Sigmoid colon (tissue), 7 donors: ENCODE data around the gene SUCLA2. TPM values are rescaled to one million over a fixed set of nuclear protein-coding genes. Genes with fewer than 3 reads are reported as not detected.

Experiments
- DNase-seq: peaks from one replicate; pipeline ENCODE4 v3.0.0-alpha.2; 2019
- H3K27ac ChIP-seq, 4 donors: fragments of 200-600 bp; sonication (generic); one replicate each; pipeline ENCODE4 v1.5.1; 2016 to 2019; ENCODE audit warnings: mild to moderate bottlenecking in 1 of 4
- H3K27me3 ChIP-seq, 3 donors: fragments of 200-600 bp; sonication (generic); one replicate each; pipeline ENCODE4 v1.5.1; 2019; ENCODE audit warnings: mild to moderate bottlenecking in 1 of 3
- H3K36me3 ChIP-seq, 4 donors: fragments of 200-600 bp; sonication (generic); one replicate each; pipeline ENCODE4 v1.5.1; 2016 to 2019
- H3K4me1 ChIP-seq, 4 donors: fragments of 200-600 bp; sonication (generic); one replicate each; pipeline ENCODE4 v1.5.1; 2017 to 2019
- H3K4me3 ChIP-seq, 4 donors: fragments of 200-600 bp; sonication (generic); one replicate each; pipeline ENCODE4 v1.5.1; 2017 to 2019; ENCODE audit warnings: mild to moderate bottlenecking in 2 of 4, moderate library complexity in 1 of 4
- H3K9me3 ChIP-seq, 4 donors: fragments of 200-600 bp in 3 of 4; sonication (generic) in 3 of 4; one replicate each; pipeline versions ENCODE4 v1.5.1 to v1.6.1; 2013 to 2019
- EP300 ChIP-seq, 4 donors: sonication (generic); formaldehyde crosslinking; IDR thresholded peaks; one replicate each; pipeline ENCODE4 v1.6.1; 2017; ENCODE audit warnings: antibody characterized with exemption in 4 of 4
- POLR2A ChIP-seq, 2 donors: fragments of 450-650 bp; IDR thresholded peaks; one replicate each; pipeline ENCODE4 v1.6.1; 2016; ENCODE audit warnings: antibody characterized with exemption in 2 of 2, mild to moderate bottlenecking in 2 of 2, moderate library complexity in 2 of 2
- POLR2AphosphoS5 ChIP-seq, 4 donors: sonication (generic); formaldehyde crosslinking; IDR thresholded peaks; one replicate each; pipeline ENCODE4 v1.6.1; 2017; ENCODE audit warnings: antibody characterized with exemption in 4 of 4
- WGBS, 2 donors: extraction: QIAGEN DNeasy Blood & Tissue Kit; methylation state at CpG; one replicate each; pipeline ENCODE4 v1.1.7; 2013; 5-methylcytosine and 5-hydroxymethylcytosine counted together
- intact Hi-C: fragments of 100-400 bp; cut with DNase I; formaldehyde crosslinking; loops from one replicate; pipeline ENCODE4 v1.15.1; 2023
- polyA plus RNA-seq, 3 donors: library from polyadenylated mRNA; stranded (reverse); fragments of 200-250 nt; gene quantifications; one replicate each; pipeline ENCODE4 v1.2.3, GENCODE V29; 2013
- total RNA-seq, 4 donors: library from RNA; depleted of rRNA; stranded (reverse); fragments of >200 nt; gene quantifications; one replicate each; pipeline ENCODE4 v1.1.0, GENCODE V29; 2016
- TF ChIP-seq, protein P1 (sequence below), 4 experiments: fragments of 450-650 bp in 3 of 4; fragments of 200-600 bp in 1 of 4; IDR thresholded peaks; one replicate each; pipeline ENCODE4 v1.5.1; 2016 to 2019; ENCODE audit warnings: antibody characterized with exemption in 4 of 4, mild to moderate bottlenecking in 3 of 4, moderate library complexity in 2 of 4
- donor health status: healthy with polysubstance abuse.
- donor health status: Bipolar disorder and iron deficiency.
- donor health status: healthy.

The SUCLA2 gene
- 10 to 100 TPM; 34.9 to 62.1 (median 44.2) TPM for total RNA-seq
- polyA plus RNA-seq, result 100 to 1,000 TPM in 1 of 3 donors, 10 to 100 TPM in 2; 43.2 to 102 (median 45.2) TPM

DNA sequence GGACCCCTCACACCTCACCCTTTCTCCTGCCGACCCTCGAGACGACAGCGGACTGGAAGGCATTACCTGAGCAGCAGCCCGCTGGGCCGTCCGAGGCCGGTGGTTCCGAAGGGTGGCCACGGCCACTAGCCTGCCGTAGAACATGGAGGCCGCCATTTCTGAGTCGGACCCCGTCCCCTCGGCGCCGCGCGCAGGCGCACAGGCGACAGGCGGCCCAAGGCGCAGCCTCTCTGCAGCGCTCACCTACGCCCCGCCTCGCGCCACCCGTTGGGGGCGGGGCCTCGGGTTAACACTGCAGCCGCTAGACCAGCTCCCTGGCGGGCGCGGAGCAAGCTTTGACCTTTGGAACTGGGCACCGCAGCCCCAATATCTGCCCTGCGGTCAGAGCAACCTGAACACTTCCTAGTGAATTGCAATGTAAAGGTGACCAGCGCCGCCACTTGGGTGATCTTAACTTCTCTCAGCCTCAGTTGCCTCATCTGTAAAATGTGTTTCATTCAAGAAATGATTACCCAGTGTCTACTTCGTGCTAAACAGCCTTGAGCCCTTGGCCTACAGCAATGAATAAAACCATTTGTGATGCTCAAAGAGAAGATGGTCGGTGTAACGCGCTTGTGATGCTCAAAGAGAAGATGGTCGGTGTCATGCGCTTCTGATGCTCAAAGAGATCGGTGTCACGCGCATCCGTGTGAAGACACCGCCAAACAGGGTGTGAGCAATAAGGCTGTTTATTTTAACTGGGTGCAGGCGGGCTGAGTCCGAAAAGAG, at the start of gene SUCLA2:
Gene SUCLA2, minus strand, starts transcription at position 160 of the 768 bp plus-strand sequence. Its CDS starts 4 bp downstream, at position 156.
- 2 to 9% methylated on average over 52 of the region's 52 CpGs for WGBS, 2 donors
- H3K9me3 ChIP-seq, result no peaks in the 10 kb centered on the region
- H3K4me3 ChIP-seq, result peak within 1 kb of the TSS; percentile 73 to 99 (median 95)
- H3K4me1 ChIP-seq, result peaks cover 0 to 46% (median 21%) of the 10 kb centered on the region in 4 donors
- H3K36me3 ChIP-seq, result peaks cover 0 to 4% (median 0%) of the 10 kb centered on the region in 4 donors
- peak in 1 of 4 donors; percentile 6 for TF ChIP-seq EP300 (IDR thresholded peaks at IDR 0.05)
- TF ChIP-seq, protein P1, sequence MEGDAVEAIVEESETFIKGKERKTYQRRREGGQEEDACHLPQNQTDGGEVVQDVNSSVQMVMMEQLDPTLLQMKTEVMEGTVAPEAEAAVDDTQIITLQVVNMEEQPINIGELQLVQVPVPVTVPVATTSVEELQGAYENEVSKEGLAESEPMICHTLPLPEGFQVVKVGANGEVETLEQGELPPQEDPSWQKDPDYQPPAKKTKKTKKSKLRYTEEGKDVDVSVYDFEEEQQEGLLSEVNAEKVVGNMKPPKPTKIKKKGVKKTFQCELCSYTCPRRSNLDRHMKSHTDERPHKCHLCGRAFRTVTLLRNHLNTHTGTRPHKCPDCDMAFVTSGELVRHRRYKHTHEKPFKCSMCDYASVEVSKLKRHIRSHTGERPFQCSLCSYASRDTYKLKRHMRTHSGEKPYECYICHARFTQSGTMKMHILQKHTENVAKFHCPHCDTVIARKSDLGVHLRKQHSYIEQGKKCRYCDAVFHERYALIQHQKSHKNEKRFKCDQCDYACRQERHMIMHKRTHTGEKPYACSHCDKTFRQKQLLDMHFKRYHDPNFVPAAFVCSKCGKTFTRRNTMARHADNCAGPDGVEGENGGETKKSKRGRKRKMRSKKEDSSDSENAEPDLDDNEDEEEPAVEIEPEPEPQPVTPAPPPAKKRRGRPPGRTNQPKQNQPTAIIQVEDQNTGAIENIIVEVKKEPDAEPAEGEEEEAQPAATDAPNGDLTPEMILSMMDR (IDR thresholded peaks at IDR 0.05), result peak in 1 of 4 experiments; percentile 0
- TF ChIP-seq POLR2A (IDR thresholded peaks at IDR 0.05), result no peak
- peak; percentile 77 to 86 (median 82) for TF ChIP-seq POLR2AphosphoS5 (IDR thresholded peaks at IDR 0.05)
- peak; percentile 92 for DNase-seq
- no peaks in the 10 kb centered on the region for H3K27me3 ChIP-seq
- intact Hi-C loops, result loop anchor here (5.0 kb wide), 1 partner anchor 36 kb away; the partner anchor contains the start of gene NUDT15
- H3K27ac ChIP-seq, result peak within 1 kb of the TSS; percentile 82 to 90 (median 84)

DNA sequence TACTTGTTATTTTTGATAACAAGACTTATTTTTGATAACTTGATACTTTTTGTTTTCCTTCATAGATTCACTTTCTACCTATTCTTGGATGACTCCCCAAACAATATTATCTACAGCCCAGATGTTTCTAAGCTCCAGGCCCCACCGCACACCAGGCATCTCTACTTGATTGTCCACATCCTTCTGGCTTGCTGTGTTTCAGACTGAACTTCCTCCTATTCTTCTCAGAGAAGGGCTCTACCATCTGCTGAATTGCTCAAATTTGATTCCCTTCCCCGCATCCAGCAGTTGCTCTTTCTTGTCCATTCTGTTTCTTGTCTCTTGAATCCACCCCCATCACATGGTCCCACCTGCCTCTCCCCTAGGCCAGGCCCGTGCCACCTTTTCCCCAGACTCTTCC, 49.5 kb upstream of the SUCLA2 start:
- DNase-seq, result no peak
- Histone ChIP-seq H3K4me1 (no peaks in the 10 kb centered on the region), H3K9me3 (no peaks in the 10 kb centered on the region), H3K36me3 (peaks cover 0 to 41% (median 14%) of the 10 kb centered on the region in 4 donors), H3K4me3 (no peak overlapping the region), H3K27me3 (no peaks in the 10 kb centered on the region), H3K27ac (no peak overlapping the region)
- no peak for TF ChIP-seq EP300 (IDR thresholded peaks at IDR 0.05)
- no peak for TF ChIP-seq POLR2A (IDR thresholded peaks at IDR 0.05)
- TF ChIP-seq, protein P1 (IDR thresholded peaks at IDR 0.05), result no peak
- TF ChIP-seq POLR2AphosphoS5 (IDR thresholded peaks at IDR 0.05), result no peak
- WGBS, 2 donors, result 93 to 97% methylated on average over 3 of the region's 3 CpGs
- intact Hi-C loops, result no loop called here

- Histone ChIP-seq H3K9me3 (no peaks in the 10 kb centered on the region), H3K4me3 (no peak overlapping the region), H3K4me1 (no peaks in the 10 kb centered on the region), H3K27ac (no peak overlapping the region), H3K27me3 (no peaks in the 10 kb centered on the region), H3K36me3 (peaks cover 0 to 16% (median 9%) of the 10 kb centered on the region in 4 donors)
- TF ChIP-seq, protein P1 (IDR thresholded peaks at IDR 0.05), result no peak
- TF ChIP-seq EP300 (IDR thresholded peaks at IDR 0.05) (no peak), POLR2A (IDR thresholded peaks at IDR 0.05) (no peak), POLR2AphosphoS5 (IDR thresholded peaks at IDR 0.05) (no peak)
- intact Hi-C loops, result no loop called here
- no peak for DNase-seq
Measured at GRCh38 chr13:48043789-48044503, 42.9 kb upstream of the SUCLA2 start.

- DNase-seq, result no peak
- intact Hi-C loops, result no loop called here
- H3K27me3 ChIP-seq, result no peaks in the 10 kb centered on the region
- TF ChIP-seq, protein P1 (IDR thresholded peaks at IDR 0.05), result no peak
- TF ChIP-seq POLR2AphosphoS5 (IDR thresholded peaks at IDR 0.05), result no peak
- no peak for TF ChIP-seq POLR2A (IDR thresholded peaks at IDR 0.05)
- no peak for TF ChIP-seq EP300 (IDR thresholded peaks at IDR 0.05)
- H3K4me3 ChIP-seq, result no peak overlapping the region
- no peaks in the 10 kb centered on the region for H3K9me3 ChIP-seq
- no peak overlapping the region for H3K27ac ChIP-seq
- WGBS, 2 donors, result 19 to 62% methylated on average over 2 of the region's 2 CpGs
- peaks cover 0 to 7% (median 5%) of the 10 kb centered on the region in 4 donors for H3K4me1 ChIP-seq
- H3K36me3 ChIP-seq, result peaks cover 0 to 16% (median 5%) of the 10 kb centered on the region in 4 donors
Measured at GRCh38 chr13:48042894-48043293, 41.8 kb upstream of the SUCLA2 start.
